IPS-NIHi7 (cell line): ENCODE measurements around the gene CPZ.
"Not testable (repeated sequence)": the region's sequence is repeated elsewhere in the genome, so short reads cannot be mapped to it uniquely, and the experiment has no call there.

Source experiments
- DNase-seq: peaks from one replicate; pipeline ENCODE4 v3.0.0; 2012; ENCODE audit warnings: mixed read lengths; ENCODE audit errors: extremely low spot score

The CPZ gene

DNA sequence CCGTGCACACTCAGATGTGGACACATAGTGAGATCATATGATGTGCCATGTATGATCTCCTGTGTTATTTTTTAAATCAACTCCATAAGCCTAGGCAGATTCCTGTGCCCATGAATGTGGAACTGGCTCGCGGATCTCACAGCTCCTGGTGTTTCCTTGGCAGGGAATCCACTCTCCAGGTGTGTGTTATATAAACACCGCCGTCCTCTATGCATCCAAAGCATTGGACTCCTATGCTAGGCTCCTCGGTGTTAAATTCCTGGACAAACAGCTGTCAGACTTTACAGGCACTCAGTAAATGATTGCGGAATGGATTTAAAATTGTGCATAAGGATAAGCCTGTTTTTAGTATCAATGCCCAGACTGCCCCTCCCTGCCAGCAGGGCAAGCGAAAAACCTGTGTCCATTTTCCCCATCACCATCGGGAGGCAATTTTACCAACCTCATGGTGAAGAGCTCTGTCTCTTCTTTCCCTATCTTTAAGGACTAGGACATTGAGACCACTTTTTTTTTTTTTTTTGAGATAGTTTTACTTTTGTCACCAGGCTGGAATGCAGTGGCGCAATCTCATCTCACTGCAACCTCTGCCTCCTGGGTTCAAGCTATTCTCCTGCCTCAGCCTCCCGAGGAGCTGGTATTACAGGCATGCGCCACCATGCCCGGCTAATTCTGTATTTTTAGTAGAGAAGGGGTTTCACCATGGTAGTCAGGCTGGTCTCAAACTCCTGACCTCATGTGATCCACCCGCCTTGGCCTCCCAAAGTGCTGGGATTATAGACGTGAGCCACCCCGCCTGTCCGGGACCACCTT, 36.0 kb upstream of the CPZ start:
- DNase-seq, result no peak

DNA sequence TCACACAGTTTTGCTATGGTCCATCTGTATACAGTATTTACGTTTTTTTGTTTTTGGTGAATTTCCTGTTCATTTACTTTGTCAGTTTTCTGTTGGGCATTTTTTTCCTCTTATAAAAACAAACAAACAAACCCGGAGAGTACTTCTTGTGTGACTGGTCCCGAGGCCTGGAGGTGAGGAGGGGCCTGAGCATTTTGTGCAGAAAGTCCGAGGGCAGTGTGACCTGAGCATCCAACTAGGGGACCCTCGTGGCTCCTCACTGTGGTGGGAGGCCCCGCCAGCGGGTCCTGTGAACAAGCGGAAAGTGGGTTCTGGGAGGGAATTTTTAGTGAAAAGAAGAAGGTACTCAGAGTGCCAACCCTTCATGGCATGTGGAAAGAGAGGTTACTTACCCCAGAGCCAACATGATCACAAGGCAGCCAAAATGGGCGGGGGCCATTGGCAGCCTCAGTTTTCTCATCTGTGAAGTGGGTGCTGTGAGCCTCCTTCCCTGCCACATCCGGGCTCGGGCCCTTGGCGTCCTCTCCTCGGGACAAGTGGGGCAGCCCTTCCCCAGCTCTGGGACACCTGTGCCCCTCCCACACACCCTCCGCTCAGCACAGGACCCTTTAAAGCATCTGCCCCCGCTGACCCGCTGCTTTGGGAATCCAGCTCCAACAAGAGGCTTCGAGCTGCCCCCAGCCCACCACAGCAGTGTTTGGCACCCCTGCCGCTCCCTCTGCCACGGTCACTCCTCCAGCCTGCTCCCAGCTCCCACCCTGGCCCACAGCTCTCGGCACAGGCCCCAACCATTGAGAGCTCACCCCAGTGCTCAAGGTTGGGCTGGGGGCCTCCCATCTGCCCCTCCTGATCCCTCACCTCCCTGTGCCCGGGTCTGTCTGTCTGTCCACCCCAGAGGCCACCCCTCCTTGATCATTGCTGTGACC, 35.2 kb upstream of the CPZ start:
- no peak for DNase-seq

DNA sequence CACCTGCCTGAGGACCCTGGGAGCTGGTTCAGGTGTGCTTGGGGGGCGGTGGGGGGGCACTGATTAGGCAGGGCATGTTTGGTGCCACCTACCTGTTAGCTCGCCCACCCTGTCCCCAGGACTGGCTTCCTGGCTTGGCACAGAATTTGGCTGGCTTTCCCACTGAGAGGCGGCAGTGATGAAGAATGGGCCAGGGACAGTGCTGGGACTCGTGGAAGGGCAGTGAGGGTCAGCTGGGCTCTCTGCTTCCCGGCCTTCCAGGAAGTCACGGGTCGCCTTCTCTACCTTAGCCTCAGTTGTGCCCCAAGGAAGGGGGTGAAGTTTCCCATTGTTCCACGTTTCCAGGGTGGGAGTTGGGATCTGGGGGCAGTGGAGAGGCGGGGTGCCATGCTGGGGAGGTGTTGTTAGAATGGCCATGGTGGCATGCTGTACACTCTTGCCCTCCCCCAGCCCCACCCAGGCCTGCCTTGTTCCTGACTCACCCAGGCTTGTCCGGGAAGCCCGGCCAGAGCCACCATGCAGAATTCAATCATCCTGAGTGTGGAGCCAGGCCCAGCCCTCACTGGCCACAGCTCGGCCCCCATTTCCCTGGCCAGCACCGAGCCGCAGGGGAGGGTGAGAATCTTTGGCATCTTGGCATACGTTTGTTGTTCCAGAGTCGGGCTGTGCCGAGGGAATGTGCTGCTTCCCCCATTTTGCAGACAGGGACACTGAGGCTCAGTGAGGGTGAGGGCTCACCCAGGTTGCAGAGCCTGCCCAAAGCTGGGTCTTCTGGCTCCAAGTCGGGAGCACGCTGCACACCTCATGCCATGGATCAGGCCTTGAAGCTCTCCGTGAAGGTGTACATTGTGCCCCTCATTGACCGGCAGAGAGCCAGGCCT, 34.2 kb upstream of the CPZ start:
- no peak for DNase-seq

DNA sequence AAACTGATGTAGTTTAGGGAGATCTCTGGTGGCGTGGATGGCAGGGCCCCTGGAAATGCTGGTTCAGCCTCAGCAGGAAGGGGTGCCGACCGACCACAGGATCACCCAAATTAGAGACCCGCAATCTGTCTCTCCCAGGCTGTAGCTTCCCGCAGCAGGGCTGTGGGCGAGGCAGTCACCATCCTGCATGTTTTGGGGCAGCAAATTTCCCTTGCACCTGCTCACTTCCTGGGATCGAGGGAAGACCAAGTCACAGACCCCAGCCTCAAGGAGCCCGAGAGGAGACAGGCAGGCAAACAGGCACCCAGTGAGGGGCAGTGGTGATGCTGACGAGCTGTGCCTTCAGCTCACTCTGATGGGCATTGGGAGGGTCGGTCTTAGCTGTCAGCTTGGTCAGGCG, 33.6 kb upstream of the CPZ start:
- DNase-seq, result no peak

DNA sequence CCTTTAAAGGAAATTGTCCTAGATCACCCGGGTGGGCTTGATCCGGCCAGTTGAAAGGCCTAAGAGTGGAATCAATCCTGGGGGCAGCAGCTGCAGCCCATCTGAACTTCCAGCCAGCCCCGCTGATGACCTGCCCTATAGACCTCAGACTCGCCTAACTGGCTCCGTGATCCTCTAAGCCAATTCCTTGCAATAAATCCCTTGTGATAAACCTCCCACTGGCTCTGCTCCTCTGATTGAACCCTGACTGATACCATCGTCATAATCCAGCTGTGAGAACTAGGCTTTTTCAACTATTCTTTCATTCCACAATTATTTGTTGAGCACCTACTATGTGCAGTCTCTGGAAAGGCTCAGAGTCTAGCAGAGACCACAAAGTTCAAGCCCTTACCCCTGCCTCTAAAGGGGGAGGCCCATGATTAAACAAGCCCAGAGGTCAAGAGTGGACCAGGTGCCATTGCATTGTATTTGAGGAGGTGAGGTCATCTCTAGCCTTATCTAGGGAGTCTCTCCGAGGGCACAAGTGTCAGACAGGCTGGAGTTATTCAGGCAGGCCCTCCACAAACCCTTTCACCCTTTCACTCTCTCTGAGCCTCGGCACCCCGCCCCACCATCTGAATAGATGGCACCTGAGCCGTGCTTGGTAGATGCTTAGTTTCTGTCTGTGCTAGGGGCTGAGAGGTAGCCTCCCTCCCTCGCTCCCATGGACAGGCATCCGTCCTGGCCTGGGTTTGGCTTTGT, 32.9 kb upstream of the CPZ start:
- DNase-seq, result no peak

DNA sequence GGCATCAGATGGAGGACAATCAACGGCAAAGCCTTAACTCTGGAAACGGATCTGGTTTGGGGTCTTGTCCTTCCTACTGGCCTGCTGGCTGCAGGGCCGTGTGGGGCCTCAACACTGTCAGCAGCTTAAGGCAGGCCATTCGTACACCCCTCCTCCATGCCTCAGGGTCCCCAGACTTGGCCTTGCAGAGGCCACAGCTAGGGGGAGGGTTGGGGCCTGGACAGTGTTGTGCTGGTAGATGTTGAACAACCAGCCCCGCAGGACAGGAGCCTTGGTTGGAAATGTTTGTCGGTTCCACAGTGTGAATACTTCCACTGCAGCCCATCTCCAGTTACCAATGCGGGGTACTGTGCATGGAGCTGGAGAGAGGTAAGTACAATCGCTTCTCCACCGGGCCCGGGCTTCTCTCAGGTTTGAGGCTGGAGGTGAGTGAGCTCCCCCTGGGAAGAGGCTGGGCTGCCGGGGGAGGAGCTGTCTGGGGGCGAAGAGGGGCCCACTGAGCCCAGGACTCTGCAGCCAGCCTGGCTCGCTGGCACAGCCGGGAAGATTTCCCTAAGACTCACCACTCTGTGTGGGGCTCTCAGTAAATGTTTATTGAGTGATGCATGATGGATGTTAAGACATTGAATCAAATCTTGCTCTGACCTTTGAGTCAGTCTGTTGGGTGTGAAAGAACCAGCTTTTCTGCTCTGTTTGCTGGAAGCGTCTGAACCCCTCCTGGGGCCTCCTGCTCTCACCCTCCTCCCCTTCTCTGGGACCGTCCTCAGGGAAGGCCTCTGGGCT, 32.1 kb upstream of the CPZ start:
- no peak for DNase-seq

DNA sequence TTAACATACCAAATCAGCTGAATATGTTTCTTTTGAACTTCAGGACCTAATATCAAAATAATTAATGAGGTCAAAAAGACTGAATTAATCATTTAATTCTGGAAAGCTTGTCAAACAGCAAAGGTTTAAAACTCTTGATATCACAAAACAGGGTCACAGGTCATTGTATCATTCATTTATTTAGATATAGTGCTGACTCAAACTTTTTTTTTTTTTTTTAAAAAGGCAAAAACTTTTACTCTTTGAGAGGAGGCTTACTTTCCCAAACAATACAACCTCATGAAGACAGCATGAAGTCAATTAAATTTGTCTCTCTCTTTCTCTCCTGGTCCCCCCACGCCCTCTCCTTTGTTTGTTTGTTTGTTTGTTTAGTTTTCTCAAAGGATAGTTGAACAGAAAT, 28.0 kb upstream of the CPZ start:
- DNase-seq, result no peak

DNA sequence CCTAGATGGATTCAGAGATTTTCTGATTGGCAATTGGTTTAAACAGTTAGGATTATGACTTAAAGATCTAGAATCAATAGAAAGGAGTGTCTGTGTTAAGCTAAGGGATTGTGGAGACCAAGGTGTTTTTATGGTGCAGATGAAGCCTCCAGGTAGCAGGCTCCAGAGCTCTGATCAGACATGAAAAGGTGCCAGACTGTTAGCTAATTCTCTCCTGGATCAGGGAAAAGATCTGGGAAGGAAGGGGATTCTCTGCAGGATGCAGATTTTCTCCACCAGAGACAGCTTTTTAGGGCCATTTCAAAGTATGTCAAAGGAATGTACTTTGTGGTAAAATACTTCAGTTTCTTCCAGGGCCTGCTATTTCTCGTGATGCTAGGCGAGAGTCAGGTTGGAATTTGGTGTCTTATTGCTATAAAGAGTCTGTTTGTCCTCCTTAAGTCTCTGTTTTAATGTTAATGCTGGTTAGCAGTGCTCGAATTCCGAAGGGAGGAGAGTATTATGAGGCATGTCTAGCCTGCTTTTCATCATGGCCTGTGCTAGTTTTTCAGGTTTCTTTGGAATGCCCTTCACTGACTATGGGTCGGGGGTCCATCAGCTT, 24.4 kb upstream of the CPZ start:
- no peak for DNase-seq

DNA sequence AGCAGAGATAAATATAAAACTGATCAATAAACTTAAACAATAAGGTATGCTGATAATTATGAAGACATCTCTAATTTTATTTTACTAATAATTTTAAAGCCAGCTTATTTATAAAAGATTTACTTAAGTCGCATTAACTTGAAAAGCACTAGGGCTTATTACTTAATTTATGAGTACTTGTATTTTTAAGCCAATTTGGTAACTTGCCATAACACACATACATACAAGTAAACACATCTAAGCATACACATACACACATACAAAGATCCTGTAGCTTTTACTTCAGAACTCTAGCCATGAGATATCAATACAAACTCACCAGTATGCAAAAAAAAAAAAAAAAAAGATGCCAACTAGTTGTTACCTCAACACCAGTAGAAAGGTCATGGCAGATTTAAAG, 22.4 kb upstream of the CPZ start:
- DNase-seq, result no peak

DNA sequence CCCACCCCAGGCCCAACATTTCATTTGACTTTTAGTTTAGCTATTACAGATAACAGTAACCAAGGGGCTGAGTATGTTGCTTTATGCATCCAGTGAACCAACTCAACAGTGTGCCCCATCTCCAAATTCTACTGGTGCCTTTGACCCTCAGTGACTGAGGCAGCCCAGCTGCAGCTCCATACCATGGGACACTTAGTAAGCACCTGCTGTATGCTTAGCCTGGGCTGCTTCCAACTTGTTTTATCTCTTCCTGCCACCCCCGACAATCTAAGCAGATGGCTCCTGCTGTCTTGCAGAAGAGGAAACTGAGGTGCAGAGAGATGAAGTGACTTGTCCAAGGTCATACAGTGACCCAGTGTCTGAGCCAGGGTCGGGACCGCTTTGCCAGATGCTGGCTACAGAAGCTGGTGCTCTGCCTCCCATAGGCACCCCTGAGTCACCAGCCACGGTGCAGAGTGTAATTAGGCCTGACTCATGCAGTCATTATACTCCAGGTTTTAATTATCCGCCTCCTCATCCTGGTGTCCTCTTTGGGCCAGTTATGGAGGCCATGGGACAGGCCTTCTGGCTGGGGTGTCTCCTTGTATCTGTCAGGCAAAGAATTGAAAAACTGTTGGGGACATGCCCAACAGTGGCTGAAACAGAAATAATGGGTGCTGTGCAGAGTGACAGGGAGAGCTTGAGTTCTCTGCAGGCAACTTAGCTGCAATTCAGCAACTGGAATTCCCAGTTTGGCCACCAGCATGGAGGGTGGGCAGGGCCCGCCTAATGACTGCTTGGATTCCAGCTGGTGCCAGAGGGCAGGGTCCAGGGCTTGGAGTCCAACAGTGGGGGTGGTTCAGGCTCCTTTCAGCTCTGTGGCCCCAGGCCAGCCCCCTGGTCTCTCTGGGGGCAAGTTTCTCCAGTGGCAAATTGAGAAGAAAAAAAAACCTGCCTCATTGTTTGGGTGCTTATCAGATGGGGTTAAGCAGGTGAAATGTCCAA, 20.6 kb upstream of the CPZ start:
- no peak for DNase-seq

DNA sequence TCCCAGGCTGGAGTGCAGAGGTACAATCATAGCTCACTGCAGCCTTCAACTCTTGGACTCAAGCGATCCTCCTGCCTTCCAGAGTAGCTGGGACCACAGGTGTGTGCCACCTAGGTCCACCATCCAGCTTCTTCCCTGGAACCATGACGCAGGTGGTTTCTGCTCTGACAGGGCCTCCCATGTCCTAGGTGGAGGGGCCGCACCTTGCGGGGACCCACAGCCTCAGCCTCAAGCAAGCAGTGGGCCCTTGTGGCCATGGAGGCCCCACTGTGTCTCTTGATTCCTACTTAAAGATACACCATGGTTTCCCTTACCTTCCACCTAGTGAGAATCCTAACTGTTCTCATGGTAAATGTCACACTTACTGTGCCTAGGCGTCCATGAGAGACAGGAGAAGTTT, 19.3 kb upstream of the CPZ start:
- DNase-seq, result no peak

DNA sequence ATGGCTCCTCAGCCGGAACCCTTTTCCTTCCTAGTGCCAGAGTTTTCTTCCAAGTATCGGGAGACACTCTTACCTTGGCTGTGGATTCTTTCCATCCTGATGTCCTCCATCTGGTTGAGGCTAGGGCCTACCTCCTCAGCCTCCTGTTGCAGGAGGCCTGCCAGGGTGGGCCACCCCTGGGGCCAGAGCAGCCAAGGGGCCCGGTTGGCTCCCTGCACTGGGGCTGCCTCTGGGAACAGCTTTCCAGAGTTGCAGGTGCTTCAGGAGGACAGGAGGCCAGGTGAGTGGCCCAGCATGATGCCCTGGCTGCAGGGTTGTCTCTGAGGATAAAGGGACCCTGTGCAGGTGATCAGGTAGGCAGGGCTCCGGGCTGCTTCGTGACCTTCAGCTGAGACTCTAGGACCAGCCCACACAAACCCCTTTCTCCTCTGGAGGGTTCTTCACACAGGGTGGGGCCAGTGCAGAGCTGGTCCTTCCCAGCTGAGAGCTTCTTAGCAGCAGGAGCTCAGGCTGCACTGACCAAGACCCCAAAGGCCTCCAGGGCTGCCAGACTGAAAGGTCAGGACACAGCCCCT, 17.7 kb upstream of the CPZ start:
- DNase-seq, result no peak

DNA sequence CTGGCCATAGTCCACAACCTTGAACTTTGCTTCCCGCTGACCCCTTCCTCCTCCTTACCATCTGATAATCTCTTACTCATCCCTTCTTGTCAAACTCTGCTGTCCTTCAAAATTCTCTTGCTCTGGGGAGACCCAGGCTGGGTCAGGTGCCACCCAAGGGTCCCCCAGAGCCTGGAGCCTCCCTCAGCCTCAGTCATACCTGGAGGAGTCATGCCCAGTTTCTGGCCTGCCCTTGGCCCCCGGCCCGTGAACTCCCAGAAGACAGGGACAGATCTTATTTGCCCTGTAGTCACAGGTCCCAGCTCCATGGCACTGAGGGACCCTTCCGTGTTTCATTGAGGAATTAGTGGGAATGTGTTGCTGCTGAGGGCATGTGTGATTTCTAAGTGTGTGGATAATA, 17.1 kb upstream of the CPZ start:
- DNase-seq, result no peak

DNA sequence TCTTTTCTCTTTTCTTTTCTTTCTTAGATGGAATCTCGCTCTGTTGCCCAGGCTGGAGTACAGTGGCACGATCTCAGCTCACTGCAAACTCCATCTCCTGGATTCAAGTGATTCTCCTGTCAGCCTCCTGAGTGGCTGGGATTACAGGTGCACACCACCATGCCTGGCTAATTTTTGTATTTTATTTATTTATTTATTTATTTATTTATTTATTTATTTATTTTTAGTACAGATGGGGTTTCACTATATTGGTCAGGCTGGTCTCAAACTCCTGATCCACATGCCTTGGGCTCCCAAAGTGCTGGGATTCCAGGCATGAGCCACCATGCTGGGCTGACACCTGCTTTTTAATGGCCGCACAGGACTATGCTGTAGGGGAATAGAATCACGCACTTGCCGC, 16.0 kb upstream of the CPZ start:
- DNase-seq, result not testable (repeated sequence)

DNA sequence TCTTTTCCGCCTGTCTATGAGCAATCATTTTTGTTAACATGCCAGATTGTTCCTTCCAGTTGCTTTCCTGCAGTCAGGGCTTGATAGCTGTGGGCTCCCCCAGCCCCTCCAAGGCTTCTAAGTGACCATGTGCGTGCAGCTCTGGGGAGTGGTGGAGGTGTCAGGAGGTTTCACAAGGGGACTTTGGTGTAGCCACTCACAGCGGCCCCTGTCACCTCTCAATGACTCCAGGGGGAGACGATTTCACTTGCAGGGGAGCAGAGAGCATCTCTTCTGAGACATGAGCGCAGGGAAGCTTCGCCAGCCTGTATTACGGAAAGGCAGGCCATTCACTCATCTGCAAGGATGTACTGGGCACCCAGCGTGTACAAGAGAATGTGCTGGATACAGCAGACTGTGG, 15.5 kb upstream of the CPZ start:
- DNase-seq, result no peak

DNA sequence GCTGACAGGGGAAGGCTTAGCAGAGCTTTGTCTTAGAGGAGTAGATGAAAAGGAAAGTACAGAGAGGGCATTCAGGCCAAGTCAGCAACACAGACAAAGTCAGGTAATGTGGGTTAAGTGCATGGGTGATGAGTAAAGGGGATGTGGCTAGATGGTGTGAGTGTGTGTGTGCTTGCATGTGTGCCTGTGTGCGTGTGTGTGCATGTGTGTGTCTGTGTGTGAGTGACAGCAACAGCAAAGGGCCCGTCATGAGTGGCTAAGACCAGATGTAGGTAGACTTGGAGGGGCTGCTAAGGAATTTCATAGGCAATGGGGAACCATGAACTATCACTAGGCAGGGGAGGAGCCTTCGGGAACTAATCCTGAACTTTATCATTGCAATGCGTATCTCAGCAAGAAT, 14.6 kb upstream of the CPZ start:
- DNase-seq, result no peak

DNA sequence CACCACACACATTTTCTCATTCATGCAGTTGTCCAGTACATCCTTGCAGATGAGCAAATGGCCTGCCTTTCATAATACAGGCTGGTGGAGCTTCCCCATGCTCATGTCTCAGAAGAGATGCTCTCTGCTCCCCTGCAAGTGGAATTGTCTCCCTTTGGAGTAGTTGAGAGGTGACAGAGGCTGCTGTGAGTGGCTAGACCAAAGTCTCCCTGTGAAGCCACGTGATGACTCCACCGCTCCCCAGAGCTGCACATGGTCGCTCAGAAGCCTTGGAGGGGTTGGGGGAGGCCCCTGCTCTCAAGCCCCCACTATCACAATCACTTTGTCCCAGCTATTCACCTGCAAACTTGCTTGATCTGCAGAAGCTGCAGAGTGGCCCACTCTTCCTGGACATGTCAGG, 13.8 kb upstream of the CPZ start:
- DNase-seq, result no peak

DNA sequence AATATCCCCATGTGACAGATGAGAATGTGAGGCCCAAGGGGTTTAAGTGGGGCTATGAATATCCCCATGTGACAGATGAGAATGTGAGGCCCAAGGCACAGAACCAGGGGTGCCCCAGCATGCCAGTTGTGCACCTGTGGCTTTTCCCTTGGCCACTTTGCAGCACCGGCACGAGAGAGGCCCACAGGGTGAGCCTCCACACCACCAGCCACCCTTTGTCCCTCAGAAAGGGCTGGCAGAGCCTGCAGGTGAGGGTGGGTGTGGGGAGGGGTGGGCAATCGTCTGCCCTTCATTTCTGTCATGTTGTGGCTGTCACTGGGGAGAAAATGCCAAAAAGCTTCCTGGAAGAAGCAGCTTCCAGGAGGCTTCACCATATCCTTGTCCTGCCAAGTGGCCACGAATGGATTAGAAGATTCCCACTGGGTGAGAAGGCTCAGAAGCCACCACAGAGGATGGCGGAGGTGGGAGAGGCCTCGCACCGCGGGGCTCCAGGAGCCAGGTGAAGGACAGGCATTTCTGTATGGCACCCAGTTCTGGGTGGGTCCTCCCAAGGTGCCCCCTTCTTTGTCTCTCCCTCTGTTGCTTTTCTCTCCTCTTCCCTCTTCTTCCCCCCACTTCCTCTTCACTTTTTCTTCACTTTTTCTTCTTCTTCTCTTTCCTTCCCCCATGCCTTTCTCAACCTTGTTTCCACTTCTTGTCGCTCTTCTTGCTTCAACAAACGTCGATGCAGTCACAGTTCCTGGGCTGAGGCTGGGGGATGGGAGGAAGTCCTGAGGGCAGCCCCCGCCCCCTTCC, 12.8 kb upstream of the CPZ start:
- no peak for DNase-seq
